GM12873 (cell line): Measurements from ENCODE around the gene MLLT6.

Experiments used
- CTCF ChIP-seq: IDR thresholded peaks from 2 replicates; pipeline ENCODE4 v1.5.1; 2012; ENCODE audit warnings: low read depth, mild to moderate bottlenecking, moderate library complexity, low read length, control low read depth; ENCODE audit not compliant: insufficient read depth; ENCODE audit errors: missing control alignments

The MLLT6 gene

GRCh38 chr17:38739305-38739704, 34.2 kb downstream of the MLLT6 start:
- no peak for TF ChIP-seq CTCF

GRCh38 chr17:38740044-38740443, 35.0 kb downstream of the MLLT6 start:
- no peak for TF ChIP-seq CTCF

- no peak for TF ChIP-seq CTCF
These were observed 35.7 kb downstream of the MLLT6 start for GRCh38 chr17:38740806-38741205.

- TF ChIP-seq CTCF = no peak
These were observed 36.4 kb downstream of the MLLT6 start for GRCh38 chr17:38741461-38741860.

GRCh38 chr17:38741921-38742410, 36.9 kb downstream of the MLLT6 start:
- no peak for TF ChIP-seq CTCF

- TF ChIP-seq CTCF = no peak
These were observed 37.6 kb downstream of the MLLT6 start for GRCh38 chr17:38742411-38743308.

GRCh38 chr17:38743556-38744171, 38.6 kb downstream of the MLLT6 start:
- TF ChIP-seq CTCF = no peak
